Mammary epithelial cell (primary cell): ENCODE measurements around the gene HDAC4.

Source experiments
- EZH2 ChIP-seq: IDR thresholded peaks from 2 replicates; pipeline ENCODE4 v1.6.1; 2012; ENCODE audit warnings: low read length, inconsistent platforms, borderline replicate concordance
- TF ChIP-seq, protein P1 (sequence below), 2 donors: IDR thresholded peaks in 1 of 2; conservative IDR thresholded peaks in 1 of 2; 2 replicates each; pipeline ENCODE4 v1.5.1; 2011 to 2012; ENCODE audit warnings: inconsistent platforms in 2 of 2, low read length in 2 of 2, mild to moderate bottlenecking in 2 of 2, control low read depth in 1 of 2, low read depth in 1 of 2; ENCODE audit not compliant: insufficient read depth in 1 of 2; ENCODE audit errors: extremely low read depth in 1 of 2

DNA sequence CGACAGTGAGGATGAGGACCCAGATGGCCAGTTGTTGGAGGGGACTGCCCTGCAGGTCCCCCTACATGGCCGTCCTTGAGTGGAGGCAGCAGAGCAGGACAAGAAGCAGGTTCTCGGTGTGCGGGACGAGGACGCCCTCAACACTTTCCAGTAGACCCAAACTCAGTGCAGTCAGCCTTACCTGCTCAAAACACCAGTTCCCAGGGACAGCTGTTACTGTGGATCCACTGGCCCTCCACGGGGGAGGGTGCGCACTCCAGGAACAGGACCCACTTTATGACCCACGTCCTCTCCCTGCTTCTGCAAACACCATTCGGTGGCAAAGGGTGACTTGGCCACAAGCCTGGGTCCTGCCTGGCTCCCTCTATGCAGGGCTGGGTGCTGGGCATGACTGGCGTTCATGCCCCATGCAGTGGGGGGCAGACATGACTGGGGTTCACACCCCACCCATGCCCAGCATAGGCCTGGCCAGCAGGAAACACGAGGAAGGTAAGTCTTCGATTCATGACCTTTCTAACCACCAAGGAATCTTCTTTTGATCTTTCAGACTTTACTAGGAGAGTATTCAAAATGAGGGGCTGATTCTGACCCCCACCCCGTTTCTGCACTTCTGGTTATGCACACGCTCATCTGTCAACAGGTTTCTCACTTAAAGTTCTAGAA lies 233.7 kb downstream of the HDAC4 start:
- TF ChIP-seq, protein P1, sequence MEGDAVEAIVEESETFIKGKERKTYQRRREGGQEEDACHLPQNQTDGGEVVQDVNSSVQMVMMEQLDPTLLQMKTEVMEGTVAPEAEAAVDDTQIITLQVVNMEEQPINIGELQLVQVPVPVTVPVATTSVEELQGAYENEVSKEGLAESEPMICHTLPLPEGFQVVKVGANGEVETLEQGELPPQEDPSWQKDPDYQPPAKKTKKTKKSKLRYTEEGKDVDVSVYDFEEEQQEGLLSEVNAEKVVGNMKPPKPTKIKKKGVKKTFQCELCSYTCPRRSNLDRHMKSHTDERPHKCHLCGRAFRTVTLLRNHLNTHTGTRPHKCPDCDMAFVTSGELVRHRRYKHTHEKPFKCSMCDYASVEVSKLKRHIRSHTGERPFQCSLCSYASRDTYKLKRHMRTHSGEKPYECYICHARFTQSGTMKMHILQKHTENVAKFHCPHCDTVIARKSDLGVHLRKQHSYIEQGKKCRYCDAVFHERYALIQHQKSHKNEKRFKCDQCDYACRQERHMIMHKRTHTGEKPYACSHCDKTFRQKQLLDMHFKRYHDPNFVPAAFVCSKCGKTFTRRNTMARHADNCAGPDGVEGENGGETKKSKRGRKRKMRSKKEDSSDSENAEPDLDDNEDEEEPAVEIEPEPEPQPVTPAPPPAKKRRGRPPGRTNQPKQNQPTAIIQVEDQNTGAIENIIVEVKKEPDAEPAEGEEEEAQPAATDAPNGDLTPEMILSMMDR (conservative IDR thresholded peaks at IDR 0.05 in 1 of 2, IDR thresholded peaks at IDR 0.05 in 1 of 2; ENCODE audit: extremely low read depth in 1 of 2, insufficient read depth in 1 of 2, low read depth in 1 of 2, low read length in 2 of 2): no peak
- no peak for TF ChIP-seq EZH2
